Hepatocyte (in vitro differentiated cells): ENCODE results near the gene PTCD1. TPM values are rescaled to one million over a fixed set of nuclear protein-coding genes. Genes with fewer than 3 reads are reported as not detected.

ENCODE experiments used
- DNase-seq: peaks from one replicate; pipeline ENCODE4 v3.0.0-alpha.2; 2016; ENCODE audit warnings: low spot score
- H2AFZ ChIP-seq: fragments of 200-600 bp; sonication (generic); 2 replicates; pipeline ENCODE4 v1.6.0; 2016; ENCODE audit warnings: antibody characterized with exemption, mild to moderate bottlenecking
- H3K27ac ChIP-seq: fragments of 200-600 bp; sonication (generic); 2 replicates; pipeline ENCODE4 v1.5.1; 2016; ENCODE audit warnings: mild to moderate bottlenecking
- H3K27me3 ChIP-seq: fragments of 200-600 bp; sonication (generic); 2 replicates; pipeline ENCODE4 v1.6.1; 2016
- H3K36me3 ChIP-seq: fragments of 200-600 bp; sonication (generic); replicated peaks from 2 replicates; pipeline ENCODE4 v1.5.1; 2016; ENCODE audit warnings: low read depth; ENCODE audit not compliant: insufficient read depth
- H3K4me1 ChIP-seq: fragments of 200-600 bp; sonication (generic); 2 replicates; pipeline ENCODE4 v1.5.1; 2016; ENCODE audit warnings: mild to moderate bottlenecking, moderate library complexity; ENCODE audit not compliant: insufficient read depth
- H3K4me2 ChIP-seq: fragments of 200-600 bp; sonication (generic); 2 replicates; pipeline ENCODE4 v1.6.0; 2016
- H3K4me3 ChIP-seq: fragments of 200-600 bp; sonication (generic); 2 replicates; pipeline ENCODE4 v1.5.1; 2016; ENCODE audit warnings: mild to moderate bottlenecking
- H3K79me2 ChIP-seq: fragments of 200-600 bp; sonication (generic); 2 replicates; pipeline ENCODE4 v1.6.0; 2017; ENCODE audit warnings: mild to moderate bottlenecking
- H3K9me2 ChIP-seq: fragments of 200-600 bp; sonication (generic); replicated peaks from 2 replicates; pipeline ENCODE4 v1.6.0; 2017; ENCODE audit warnings: mild to moderate bottlenecking; ENCODE audit not compliant: insufficient read depth
- H3K9me3 ChIP-seq: fragments of 200-600 bp; sonication (generic); 2 replicates; pipeline ENCODE4 v1.5.1; 2016; ENCODE audit warnings: low read depth, mild to moderate bottlenecking
- H4K20me1 ChIP-seq: fragments of 200-600 bp; sonication (generic); 2 replicates; pipeline ENCODE4 v1.6.0; 2016; ENCODE audit warnings: mild to moderate bottlenecking; ENCODE audit not compliant: insufficient read depth, poor library complexity, severe bottlenecking
- EZH2 ChIP-seq: fragments of 200-600 bp; sonication (generic); IDR thresholded peaks from 2 replicates; pipeline ENCODE4 v1.6.1; 2016; ENCODE audit warnings: antibody characterized with exemption, mild to moderate bottlenecking, borderline replicate concordance
- EZH2phosphoT487 ChIP-seq: fragments of 200-600 bp; sonication (generic); IDR thresholded peaks from one replicate; pipeline ENCODE4 v1.6.1; 2018; ENCODE audit warnings: antibody characterized with exemption, mild to moderate bottlenecking, low read depth, moderate library complexity; ENCODE audit not compliant: unreplicated experiment, severe bottlenecking
- WGBS: methylation state at CpG from one replicate; pipeline ENCODE4 v1.1.6; 2016; ENCODE audit warnings: low lambda C conversion rate; ENCODE audit errors: missing lambda C conversion rate; 5-methylcytosine and 5-hydroxymethylcytosine counted together
- polyA plus RNA-seq: library from polyadenylated mRNA; unstranded; fragments of >200 nt; fragmentation: Nextera tagmentation; extraction: Ambion mirVana; gene quantifications from 2 replicates; pipeline ENCODE4 v1.2.1, GENCODE V29; 2016
- total RNA-seq: library from RNA; depleted of rRNA; stranded (reverse); fragments of >200 nt; gene quantifications from 2 replicates; pipeline ENCODE4 v1.2.3, GENCODE V29; 2014
- TF ChIP-seq, protein P1 (sequence below): fragments of 200-600 bp; sonication (generic); IDR thresholded peaks from 2 replicates; pipeline ENCODE4 v1.5.1; 2016; ENCODE audit warnings: antibody characterized with exemption, mild to moderate bottlenecking; ENCODE audit not compliant: poor library complexity

The PTCD1 gene
- total and polyA plus RNA-seq, 2 experiments from 2014 or later, result 10.8 to 11.3 TPM

DNA sequence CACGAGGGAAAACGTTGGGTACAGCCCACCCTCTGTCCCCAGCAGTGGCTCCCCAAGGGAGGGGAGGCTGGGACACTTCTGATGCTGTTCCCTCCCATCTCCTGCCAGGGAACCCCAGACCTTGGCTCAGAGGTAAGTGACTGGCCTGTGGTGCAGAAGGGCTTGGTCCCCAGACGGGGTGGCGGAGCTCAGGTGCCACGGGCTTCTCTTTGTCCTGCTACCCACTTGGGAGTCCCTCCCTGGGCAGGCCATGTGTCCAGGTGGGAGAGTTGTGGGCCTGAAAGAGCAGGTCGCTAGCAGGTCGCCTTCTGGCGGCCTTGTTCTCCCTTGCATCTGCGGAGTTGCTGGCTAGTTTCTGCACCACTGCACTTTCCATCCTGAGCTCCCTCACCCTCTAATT, 17.3 kb upstream of the PTCD1 start:
- Histone ChIP-seq H3K9me2 (no peaks in the 10 kb centered on the region), H3K79me2 (peaks cover 33% of the 10 kb centered on the region), H3K36me3 (no peaks in the 10 kb centered on the region), H2AFZ (no peak overlapping the region), H3K4me2 (no peak overlapping the region), H3K27ac (no peak overlapping the region), H3K4me3 (no peak overlapping the region), H3K4me1 (no peaks in the 10 kb centered on the region), H3K27me3 (no peaks in the 10 kb centered on the region), H3K9me3 (no peaks in the 10 kb centered on the region), H4K20me1 (peaks cover 27% of the 10 kb centered on the region)
- no peak for DNase-seq
- 95% methylated on average over 9 of the region's 9 CpGs for WGBS
- TF ChIP-seq, protein P1, sequence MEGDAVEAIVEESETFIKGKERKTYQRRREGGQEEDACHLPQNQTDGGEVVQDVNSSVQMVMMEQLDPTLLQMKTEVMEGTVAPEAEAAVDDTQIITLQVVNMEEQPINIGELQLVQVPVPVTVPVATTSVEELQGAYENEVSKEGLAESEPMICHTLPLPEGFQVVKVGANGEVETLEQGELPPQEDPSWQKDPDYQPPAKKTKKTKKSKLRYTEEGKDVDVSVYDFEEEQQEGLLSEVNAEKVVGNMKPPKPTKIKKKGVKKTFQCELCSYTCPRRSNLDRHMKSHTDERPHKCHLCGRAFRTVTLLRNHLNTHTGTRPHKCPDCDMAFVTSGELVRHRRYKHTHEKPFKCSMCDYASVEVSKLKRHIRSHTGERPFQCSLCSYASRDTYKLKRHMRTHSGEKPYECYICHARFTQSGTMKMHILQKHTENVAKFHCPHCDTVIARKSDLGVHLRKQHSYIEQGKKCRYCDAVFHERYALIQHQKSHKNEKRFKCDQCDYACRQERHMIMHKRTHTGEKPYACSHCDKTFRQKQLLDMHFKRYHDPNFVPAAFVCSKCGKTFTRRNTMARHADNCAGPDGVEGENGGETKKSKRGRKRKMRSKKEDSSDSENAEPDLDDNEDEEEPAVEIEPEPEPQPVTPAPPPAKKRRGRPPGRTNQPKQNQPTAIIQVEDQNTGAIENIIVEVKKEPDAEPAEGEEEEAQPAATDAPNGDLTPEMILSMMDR, result no peak
- TF ChIP-seq EZH2phosphoT487, result no peak

DNA sequence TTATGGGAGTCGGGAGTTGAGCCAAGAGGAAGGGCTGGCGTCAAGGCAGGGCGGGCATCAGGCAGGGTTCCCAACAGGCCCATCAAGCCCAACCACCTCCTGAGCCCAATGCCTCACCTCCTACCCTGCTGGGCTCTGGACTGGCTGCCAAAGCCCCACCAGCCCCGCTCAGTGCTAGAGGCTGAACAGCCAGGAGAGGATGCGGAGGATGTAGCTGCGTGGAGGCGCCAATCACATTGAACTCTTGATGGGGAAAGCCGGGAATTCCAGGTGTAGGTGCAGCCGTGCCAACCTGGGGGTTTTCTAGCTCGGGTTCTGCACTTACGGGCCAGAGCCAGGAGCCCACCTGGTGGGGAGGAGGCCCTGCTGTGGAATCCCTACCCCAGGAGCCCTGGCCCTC, 14.5 kb upstream of the PTCD1 start:
- Histone ChIP-seq H3K79me2 (peaks cover 7% of the 10 kb centered on the region), H3K4me1 (no peaks in the 10 kb centered on the region), H3K4me2 (no peak overlapping the region), H3K36me3 (no peaks in the 10 kb centered on the region), H2AFZ (no peak overlapping the region), H3K27me3 (no peaks in the 10 kb centered on the region), H3K27ac (no peak overlapping the region), H4K20me1 (peaks cover 5% of the 10 kb centered on the region), H3K9me3 (no peaks in the 10 kb centered on the region), H3K9me2 (no peaks in the 10 kb centered on the region), H3K4me3 (no peak overlapping the region)
- no peak for TF ChIP-seq EZH2
- TF ChIP-seq, protein P1, result no peak
- no peak for TF ChIP-seq EZH2phosphoT487
- no peak for DNase-seq
- 98% methylated on average over 11 of the region's 11 CpGs for WGBS

DNA sequence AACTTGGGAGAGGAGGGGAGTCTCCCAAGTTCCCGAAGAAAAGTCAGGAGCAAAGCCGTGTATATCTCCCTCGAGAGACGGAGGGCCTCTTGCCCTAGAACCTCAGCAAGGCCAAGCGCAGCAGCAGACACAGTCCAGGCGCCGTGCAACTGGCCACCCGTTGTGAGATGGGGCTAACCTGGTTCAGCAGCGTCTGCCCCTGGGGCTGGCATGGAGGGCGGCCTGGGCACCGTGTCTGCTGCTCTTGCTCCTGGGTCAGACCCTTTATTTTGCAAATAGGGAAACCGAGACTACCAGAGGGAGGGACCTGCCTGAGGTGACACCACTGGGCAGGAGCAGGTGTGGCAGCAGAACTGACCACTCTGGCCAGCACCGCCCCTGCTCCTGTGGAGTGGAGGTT, 13.9 kb upstream of the PTCD1 start:
- 94% methylated on average over 13 of the region's 13 CpGs for WGBS

More for the DNA sequence above, 13.9 kb upstream of the PTCD1 start:
- no peak for DNase-seq
- Histone ChIP-seq H3K27ac (no peak overlapping the region), H3K4me1 (no peaks in the 10 kb centered on the region), H3K27me3 (no peaks in the 10 kb centered on the region), H3K9me3 (no peaks in the 10 kb centered on the region), H3K4me2 (no peak overlapping the region), H3K36me3 (no peaks in the 10 kb centered on the region), H4K20me1 (no peaks in the 10 kb centered on the region), H3K9me2 (no peaks in the 10 kb centered on the region), H2AFZ (no peak overlapping the region), H3K4me3 (no peak overlapping the region), H3K79me2 (peaks cover 6% of the 10 kb centered on the region)
- TF ChIP-seq EZH2phosphoT487, result no peak
- TF ChIP-seq, protein P1, result no peak
